Chondrocyte (in vitro differentiated cells): ENCODE data around the gene CCHCR1. TPM values are rescaled to one million over a fixed set of nuclear protein-coding genes. Genes with fewer than 3 reads are reported as not detected.

Experiments
- DNase-seq: peaks from one replicate; pipeline ENCODE4 v3.0.0; 2021; ENCODE audit warnings: mixed read lengths, low spot score
- H3K27ac Mint-ChIP-seq: one replicate; pipeline ENCODE4 v1.8.0; 2021; ENCODE audit warnings: mild to moderate bottlenecking, moderate library complexity, mixed read lengths; ENCODE audit not compliant: unreplicated experiment
- H3K27me3 Mint-ChIP-seq: 2 replicates; pipeline ENCODE4 v1.8.0; 2021; ENCODE audit warnings: low read depth, mixed read lengths
- H3K36me3 Mint-ChIP-seq: 2 replicates; pipeline ENCODE4 v1.8.0; 2021; ENCODE audit warnings: low read depth, mixed read lengths
- H3K4me1 Mint-ChIP-seq: 2 replicates; pipeline ENCODE4 v1.8.0; 2021; ENCODE audit warnings: low read depth, mild to moderate bottlenecking, mixed read lengths
- H3K4me3 Mint-ChIP-seq: one replicate; pipeline ENCODE4 v1.8.0; 2021; ENCODE audit warnings: mild to moderate bottlenecking, moderate library complexity, mixed read lengths; ENCODE audit not compliant: unreplicated experiment
- H3K9me3 Mint-ChIP-seq: 2 replicates; pipeline ENCODE4 v1.8.0; 2021; ENCODE audit warnings: low read depth, mixed read lengths
- CTCF ChIP-seq: fragments of 200-600 bp; sonication (generic); IDR thresholded peaks from 2 replicates; pipeline ENCODE4 v1.5.0; 2021; ENCODE audit warnings: antibody characterized with exemption, mild to moderate bottlenecking, moderate library complexity
- total RNA-seq: library from RNA; stranded (reverse); gene quantifications from 3 replicates; pipeline ENCODE4 v1.2.1, GENCODE V29; 2021

The CCHCR1 gene
- total RNA-seq, 1 donor from 2014 or later, result 13.4 TPM

- no peak for DNase-seq
- Mint-ChIP-seq H3K36me3 (peaks cover 2% of the 10 kb centered on the region), H3K27me3 (no peaks in the 10 kb centered on the region), H3K9me3 (no peaks in the 10 kb centered on the region), H3K4me3 (no peak within 1 kb of the TSS), H3K27ac (no peak within 1 kb of the TSS), H3K4me1 (peaks cover 34% of the 10 kb centered on the region)
- no peak for TF ChIP-seq CTCF
Measured at GRCh38 chr6:31138982-31139381, 18.6 kb downstream of the CCHCR1 start, which contains the start of gene PSORS1C2. TSS of gene PSORS1C2 (minus strand) at chr6:31139066. CDS start at chr6:31139026, 40 bp downstream.

DNA sequence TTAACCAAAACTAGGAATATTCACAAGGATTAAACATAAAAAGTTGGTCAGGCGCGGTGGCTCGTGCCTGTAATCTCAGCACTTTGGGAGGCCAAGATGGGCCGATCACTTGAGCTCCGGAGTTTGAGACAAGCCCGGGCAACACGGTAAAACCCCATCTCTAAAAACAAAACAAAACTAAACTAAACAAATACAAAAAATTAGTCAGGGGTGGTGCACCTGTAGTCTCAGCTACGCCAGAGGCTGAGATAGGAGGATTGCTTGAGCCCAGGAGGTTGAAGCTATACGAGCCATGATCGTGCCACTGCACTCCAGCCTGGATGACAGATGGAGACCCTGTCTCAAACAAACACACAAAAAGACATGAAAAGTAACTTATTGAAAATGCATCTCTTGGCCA is 21.9 kb downstream of the CCHCR1 start:
- Mint-ChIP-seq H3K9me3 (no peaks in the 10 kb centered on the region), H3K4me1 (peaks cover 17% of the 10 kb centered on the region), H3K4me3 (no peak overlapping the region), H3K27ac (no peak overlapping the region), H3K36me3 (no peaks in the 10 kb centered on the region), H3K27me3 (no peaks in the 10 kb centered on the region)
- no peak for TF ChIP-seq CTCF
- no peak for DNase-seq

GRCh38 chr6:31132806-31133205 is 24.8 kb downstream of the CCHCR1 start:
- no peaks in the 10 kb centered on the region for H3K36me3 Mint-ChIP-seq
- H3K9me3 Mint-ChIP-seq, result no peaks in the 10 kb centered on the region
- no peak for TF ChIP-seq CTCF
- no peak overlapping the region for H3K4me3 Mint-ChIP-seq
- peaks cover 7% of the 10 kb centered on the region for H3K27me3 Mint-ChIP-seq
- no peak for DNase-seq
- H3K4me1 Mint-ChIP-seq, result peaks cover 9% of the 10 kb centered on the region
- no peak overlapping the region for H3K27ac Mint-ChIP-seq

DNA sequence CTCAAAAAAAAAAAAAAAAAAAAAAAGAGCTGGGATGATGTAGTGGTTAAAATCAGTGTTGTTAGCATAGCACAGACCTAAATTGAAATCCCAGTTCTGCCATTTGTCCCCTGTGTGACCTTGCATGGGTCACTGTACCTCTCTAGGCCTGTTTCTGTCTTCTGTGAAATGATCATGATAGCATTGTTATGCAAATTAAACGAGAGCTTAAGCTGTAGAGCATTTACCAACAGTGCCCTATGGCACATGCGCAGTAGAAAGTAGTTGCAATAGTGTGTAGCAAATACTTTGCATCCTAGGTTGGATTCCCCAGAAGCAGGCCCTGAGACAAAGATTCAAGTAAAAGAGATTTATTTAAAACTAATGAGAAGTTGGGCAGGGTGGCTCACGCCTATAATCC is 26.0 kb downstream of the CCHCR1 start:
- no peak for DNase-seq
- no peak for TF ChIP-seq CTCF
- H3K4me1 Mint-ChIP-seq, result peaks cover 7% of the 10 kb centered on the region
- no peaks in the 10 kb centered on the region for H3K9me3 Mint-ChIP-seq
- H3K27ac Mint-ChIP-seq, result no peak overlapping the region
- H3K36me3 Mint-ChIP-seq, result no peaks in the 10 kb centered on the region
- H3K4me3 Mint-ChIP-seq, result no peak overlapping the region
- H3K27me3 Mint-ChIP-seq, result peaks cover 8% of the 10 kb centered on the region

GRCh38 chr6:31130751-31131150 is 26.9 kb downstream of the CCHCR1 start:
- no peak overlapping the region for H3K4me3 Mint-ChIP-seq
- TF ChIP-seq CTCF, result no peak
- H3K27ac Mint-ChIP-seq, result no peak overlapping the region
- no peaks in the 10 kb centered on the region for H3K36me3 Mint-ChIP-seq
- H3K4me1 Mint-ChIP-seq, result peaks cover 15% of the 10 kb centered on the region
- H3K9me3 Mint-ChIP-seq, result no peaks in the 10 kb centered on the region
- peaks cover 8% of the 10 kb centered on the region for H3K27me3 Mint-ChIP-seq
- no peak for DNase-seq
